Kidney glomerular epithelial cell (primary cell): ENCODE data around the gene SLC49A3.
"Not testable (repeated sequence)": the region's sequence is repeated elsewhere in the genome, so short reads cannot be mapped to it uniquely, and the experiment has no call there.

Source experiments
- DNase-seq: peaks from one replicate; lab custom pipeline; 2025; lab: John Stamatoyannopoulos, UW

The SLC49A3 gene

GRCh38 chr4:721261-722168 lies 32.6 kb upstream of the SLC49A3 start:
- peak; percentile 58 for DNase-seq

GRCh38 chr4:720111-720860 lies 31.3 kb upstream of the SLC49A3 start:
- no peak for DNase-seq

- DNase-seq: no peak
Measured at GRCh38 chr4:718460-718859, 29.5 kb upstream of the SLC49A3 start.

DNA sequence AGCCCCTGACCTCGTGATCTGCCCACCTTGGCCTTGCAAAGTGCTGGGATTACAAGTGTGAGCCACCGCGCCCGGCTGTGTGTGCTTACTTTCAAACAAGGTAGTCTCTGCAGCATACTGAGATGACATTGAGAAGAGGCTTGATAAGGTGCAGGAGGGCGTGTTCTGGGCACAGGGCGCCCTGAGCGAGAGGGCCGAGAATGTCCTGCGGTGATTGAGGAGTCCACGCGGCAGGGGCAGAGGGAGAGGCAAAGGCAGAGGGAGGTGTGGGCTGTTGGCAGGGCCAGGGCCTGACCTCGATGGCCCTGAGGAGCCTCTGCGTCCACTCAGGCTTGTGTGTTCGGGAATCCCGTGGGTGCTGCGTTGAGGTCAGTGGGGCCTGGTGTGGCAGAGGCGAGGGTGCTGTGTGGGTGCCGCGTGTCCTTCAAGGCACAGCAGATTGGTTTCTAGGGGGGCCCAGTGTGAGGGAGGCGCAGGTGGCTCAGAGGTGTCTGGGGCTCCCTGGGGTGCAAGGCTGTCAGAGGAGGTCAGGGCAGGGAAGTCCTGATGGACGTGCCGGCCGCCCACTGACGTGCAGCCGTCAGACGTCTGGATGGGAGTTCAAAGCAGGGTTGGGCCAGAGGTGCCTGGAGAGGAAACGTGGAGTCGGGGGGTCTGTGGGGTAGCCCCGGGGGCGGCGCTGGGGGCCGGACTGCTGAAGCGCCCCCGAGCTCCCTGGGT lies 28.8 kb upstream of the SLC49A3 start:
- DNase-seq: no peak

DNA sequence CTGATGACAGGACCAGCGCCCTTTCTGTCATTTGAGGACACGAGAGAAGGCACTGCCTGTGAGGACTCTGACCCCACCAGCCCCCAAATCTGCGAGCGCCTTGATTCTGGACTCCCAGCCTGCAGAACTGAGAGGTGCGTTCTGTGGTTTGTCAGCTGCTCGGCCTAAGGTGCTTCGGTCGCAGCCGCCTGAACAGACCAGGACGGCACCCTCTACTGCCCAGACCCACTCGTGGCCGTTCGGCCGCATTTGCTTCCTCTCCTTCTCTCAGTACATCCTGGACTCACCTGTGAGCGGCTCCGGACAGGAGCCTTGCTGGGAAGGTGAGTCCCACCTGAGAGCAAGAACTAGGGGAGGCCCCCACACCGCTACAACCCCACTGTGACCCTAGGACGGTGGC lies 25.1 kb upstream of the SLC49A3 start:
- no peak for DNase-seq

- no peak for DNase-seq
Measured at GRCh38 chr4:712916-713632, 24.1 kb upstream of the SLC49A3 start.

DNA sequence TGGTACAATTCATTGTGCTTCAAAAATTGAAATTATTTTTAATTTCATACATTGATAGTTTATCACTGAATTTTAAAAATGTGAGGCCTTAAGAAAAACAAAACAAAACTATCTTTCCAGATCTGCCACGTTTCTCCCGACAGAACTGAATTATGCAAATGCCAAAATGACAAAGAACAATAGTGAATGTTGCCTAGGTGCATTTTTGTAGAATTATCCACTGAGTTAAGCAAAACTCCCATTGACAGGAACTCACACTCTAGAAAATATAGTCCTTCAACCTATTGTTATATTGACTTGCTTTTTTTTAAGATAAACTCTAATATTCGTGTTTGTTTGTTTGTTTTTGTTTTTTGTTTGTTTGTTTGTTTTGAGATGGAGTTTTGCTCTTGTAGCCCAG lies 23.1 kb upstream of the SLC49A3 start:
- DNase-seq: no peak

GRCh38 chr4:710916-711315 lies 22.0 kb upstream of the SLC49A3 start:
- no peak for DNase-seq

- DNase-seq: no peak
Measured at GRCh38 chr4:710116-710515, 21.2 kb upstream of the SLC49A3 start.

DNA sequence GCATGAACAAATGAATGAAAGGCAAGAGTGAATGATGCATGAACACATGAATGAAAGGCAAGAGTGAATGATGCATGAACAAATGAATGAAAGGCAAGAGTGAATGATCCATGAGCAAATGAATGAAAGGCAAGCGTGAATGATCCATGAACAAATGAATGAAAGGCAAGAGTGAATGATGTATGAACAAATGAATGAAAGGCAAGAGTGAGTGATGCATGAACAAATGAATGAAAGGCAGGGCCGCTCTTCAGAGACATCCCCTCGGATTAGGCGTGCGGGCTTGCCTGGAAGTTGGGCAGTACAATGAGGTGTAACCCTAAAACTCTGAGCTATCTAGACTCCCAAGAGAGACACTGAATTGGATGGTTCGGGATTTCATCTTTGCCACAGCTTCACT lies 20.4 kb upstream of the SLC49A3 start:
- DNase-seq: no peak

DNA sequence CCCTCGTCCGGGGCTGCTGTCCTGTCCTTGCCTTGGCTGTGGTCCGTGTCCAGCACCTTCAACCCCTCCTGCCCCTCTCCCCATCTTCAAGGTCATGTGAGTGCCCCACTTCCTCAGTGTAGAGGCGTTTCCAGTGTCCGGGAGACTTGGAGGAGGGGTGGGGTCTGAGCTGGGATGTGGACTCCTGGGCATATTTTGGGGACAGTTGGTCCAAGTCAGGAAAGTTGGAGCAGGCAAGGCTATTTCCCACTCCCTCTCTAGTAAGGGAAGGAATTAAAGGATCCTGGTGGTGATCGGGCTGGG lies 19.6 kb upstream of the SLC49A3 start:
- DNase-seq: no peak

GRCh38 chr4:707929-708630 lies 19.1 kb upstream of the SLC49A3 start:
- no peak for DNase-seq

DNA sequence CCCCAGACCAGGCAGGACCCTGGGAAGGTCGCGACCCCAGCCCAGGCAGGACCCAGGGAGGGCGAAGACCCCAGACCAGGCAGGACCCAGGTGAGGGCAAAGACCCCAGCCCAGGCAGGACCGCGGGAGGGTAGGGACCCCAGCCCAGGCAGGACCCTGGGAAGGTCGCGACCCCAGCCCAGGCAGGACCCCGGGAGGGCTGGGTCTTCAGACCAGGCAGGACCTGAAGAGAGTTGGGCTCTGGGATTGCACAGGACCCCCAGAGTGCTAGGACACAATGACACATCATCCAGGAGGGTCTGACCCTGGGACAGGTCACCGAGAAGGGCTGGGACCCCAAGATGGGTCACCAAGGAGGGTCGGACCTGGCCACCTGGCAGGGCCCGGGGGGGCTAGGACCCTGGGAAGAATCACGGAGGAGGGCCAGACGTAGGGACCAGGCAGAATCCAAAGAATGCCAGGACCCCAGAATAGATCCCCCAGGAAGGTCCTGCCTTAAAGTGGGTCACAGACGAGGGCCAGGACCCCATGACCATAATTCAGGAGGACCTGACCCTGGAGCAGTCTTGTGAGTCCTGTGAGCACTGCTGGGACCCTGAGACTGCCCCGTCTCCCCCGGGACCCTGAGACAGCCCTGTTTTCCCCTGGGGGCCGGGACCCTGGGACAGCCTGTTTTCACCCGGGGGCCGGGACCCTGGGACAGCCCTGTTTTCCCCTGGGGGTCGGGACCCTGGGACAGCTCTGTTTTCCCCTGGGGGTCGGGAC lies 18.1 kb upstream of the SLC49A3 start:
- DNase-seq: no peak

DNA sequence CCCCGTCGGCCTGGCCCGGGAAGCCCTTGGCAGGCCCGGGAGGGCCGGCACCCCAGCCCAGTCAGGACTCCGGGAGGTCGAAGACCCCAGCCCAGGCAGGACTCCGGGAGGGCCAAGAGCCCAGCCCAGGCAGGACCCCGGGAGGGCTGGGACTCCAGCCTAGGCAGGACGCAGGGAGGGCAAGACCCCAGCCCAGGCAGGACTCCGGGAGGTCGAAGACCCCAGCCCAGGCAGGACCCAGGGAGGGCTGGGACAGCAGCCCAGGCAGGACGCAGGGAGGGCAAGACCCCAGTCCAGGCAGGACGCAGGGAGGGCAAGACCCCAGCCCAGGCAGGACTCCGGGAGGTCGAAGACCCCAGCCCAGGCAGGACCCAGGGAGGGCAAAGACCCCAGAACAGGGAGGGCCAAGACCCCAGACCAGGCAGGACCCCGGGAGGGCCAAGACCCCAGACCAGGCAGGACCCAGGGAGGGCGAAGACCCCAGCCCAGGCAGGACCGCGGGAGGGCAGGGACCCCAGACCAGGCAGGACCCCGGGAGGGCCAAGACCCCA lies 17.2 kb upstream of the SLC49A3 start:
- DNase-seq: not testable (repeated sequence)

DNA sequence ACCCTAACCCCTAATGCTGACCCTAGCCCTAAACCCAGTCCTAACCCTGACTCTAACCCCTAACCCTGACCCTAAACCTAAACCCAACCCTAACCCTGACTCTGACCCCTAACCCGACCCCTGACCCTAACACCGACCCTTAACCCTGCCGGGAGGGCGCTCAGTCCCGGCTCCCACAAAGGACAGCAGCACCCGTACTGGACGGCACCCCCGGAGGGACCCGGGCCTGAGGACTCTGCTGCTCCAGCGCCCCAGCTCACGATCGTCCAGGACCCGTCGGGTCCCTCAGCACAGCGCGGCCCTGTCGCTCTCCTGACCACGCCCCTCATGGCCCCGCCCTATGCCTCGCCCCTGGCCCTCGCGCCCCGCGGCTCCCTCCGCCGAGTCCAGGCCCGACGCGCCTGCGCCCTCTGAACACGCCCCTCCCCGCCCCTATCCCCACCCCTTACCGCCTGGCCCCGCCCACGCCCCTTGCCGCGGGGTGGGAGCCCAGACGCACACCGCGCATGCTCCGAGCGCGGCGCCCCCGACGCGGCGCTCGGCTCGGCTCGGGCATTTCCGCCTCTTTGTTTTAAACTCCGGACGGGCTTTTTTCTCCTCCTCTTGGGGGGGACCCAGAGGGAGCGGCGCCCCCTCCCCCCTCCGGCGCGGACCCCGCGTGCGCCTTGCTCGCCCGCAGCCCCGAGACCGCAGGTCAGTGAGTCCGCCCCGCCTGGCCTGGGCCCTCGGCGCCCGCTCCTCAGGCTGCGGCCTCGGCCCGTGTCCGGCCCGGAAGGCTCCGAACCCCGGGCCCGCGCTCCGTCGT lies 16.5 kb upstream of the SLC49A3 start, which contains the start of gene PCGF3:
Gene PCGF3, plus strand, starts transcription at position 555 of the 805 bp plus-strand sequence. CDS start 27,849 bp downstream, outside the sequence.
- DNase-seq: peak; percentile 77

DNA sequence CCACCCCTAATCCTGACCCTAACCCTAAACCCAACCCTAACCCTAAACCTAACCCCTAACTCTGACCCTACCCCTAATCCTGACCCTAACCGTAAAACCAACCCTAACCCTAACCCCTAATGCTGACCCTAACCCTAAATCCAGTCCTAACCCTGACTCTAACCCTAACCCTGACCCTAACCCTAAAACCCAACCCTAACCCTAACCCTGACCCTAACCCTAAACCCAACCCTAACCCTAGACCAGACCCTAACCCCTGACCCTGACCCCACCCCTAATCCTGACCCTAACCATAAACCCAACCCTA lies 16.0 kb upstream of the SLC49A3 start:
- DNase-seq: no peak

DNA sequence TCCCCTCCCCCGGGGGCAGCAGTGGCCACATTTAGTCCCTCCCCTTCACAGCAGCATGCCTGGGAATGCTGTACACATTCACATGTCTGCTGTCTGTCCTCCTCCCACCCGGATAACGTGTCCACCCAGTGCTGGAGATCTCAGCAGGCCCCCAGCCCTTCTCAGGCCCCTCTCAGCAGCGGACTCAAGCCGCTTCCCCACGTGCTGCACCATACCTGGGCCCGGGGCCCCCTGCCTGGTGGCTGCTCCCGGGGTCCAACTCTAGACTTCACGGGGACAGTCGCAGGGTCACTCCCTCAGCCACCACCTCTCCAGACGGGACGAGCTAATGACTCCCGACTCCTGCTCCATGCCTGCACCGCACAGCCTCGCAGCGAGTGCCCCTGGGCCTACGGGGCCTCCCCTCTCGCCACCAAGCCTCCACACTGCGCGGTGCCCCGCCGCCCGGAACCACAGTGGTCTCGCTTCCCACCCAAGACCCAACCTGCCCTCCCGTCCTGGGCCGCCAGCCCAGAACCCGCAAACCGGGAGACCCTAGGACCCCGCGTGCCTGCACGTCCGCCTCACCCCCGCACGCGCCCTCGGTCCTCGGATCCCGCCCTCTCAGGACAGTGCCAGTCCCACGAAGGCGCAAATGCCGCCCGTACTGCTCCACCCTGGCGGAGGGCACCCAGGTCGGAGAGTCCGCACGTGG lies 15.4 kb upstream of the SLC49A3 start:
- no peak for DNase-seq

DNA sequence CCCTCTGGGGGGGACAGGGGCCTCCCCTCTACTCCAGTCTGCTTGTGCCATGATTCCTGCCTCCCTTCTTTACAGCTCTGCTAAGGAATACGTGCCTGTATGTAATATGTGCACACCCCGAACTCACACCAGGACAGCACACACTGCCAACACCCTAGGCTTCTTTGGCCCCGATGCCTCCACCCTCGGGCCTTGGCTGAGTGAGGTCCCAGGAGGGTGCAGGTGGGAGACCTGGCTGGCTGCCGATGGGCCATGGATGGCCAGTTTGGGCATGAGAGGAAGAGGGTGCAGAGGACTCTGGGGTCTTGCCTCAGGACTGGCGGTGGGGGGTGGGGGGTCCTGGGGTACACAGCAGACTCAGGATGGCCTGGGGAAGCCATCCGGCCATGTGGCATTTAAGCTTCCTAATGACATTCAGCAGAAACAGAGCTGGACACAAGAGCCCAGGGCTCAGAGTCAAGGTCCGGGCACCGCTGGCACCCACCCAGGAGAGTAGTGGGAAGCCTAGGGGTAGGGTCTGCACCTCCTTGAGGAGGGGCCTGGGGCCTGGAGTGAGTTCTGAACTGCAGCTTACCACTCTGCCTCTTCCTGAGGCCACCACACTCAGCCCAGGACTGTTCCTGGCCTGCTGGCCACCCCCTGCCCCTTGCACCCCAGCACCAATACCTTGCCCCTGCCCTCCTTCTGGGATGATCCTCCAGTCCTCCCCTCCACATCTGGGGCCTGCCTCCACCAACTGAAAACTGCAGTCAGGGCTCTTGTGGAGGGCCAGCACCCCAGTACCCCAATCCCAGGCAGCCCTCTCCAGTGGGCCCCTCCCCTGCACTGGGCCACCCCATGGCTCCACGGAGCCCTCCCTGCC lies 14.6 kb upstream of the SLC49A3 start:
- no peak for DNase-seq
